HL-60 (cell line): ENCODE data around the gene CLEC4M.

Experiments used
- POLR2AphosphoS5 ChIP-seq: IDR thresholded peaks from 2 replicates; pipeline ENCODE4 v1.6.1; 2012; ENCODE audit warnings: low read depth
- REST ChIP-seq: IDR thresholded peaks from 2 replicates; pipeline ENCODE4 v1.6.1; 2012; ENCODE audit warnings: low read depth; ENCODE audit not compliant: insufficient replicate concordance
- SPI1 ChIP-seq: IDR thresholded peaks from 2 replicates; pipeline ENCODE4 v1.6.1; 2012; ENCODE audit warnings: low read depth, mild to moderate bottlenecking, borderline replicate concordance
- TF ChIP-seq, protein P1 (sequence below): IDR thresholded peaks from one replicate; pipeline ENCODE4 v1.5.1; 2011; ENCODE audit warnings: low read length, control low read depth, inconsistent platforms; ENCODE audit not compliant: insufficient read depth

DNA sequence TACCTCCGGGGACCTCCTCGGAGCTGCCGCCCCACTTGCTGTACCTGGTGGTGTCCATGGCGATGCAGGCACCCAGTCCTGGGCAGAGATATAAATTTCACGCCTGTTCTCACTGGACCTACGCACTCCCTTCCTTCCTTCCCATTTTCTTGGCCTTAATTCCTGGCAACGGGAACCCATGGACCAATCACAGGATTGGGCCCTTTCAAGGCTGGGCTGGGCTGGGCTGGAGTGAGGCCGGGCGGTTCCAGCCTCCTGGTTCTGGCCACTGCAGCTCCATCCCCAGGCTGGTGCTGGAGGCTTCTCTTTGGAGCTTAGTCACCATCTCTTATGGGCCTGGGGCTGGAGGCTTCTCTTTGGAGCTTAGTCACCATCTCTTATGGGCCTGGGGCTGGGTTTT, 31.0 kb upstream of the CLEC4M start, which contains the start of gene CLEC4G:
- TF ChIP-seq POLR2AphosphoS5 (no peak), REST (no peak), SPI1 (no peak)
- TF ChIP-seq, protein P1, sequence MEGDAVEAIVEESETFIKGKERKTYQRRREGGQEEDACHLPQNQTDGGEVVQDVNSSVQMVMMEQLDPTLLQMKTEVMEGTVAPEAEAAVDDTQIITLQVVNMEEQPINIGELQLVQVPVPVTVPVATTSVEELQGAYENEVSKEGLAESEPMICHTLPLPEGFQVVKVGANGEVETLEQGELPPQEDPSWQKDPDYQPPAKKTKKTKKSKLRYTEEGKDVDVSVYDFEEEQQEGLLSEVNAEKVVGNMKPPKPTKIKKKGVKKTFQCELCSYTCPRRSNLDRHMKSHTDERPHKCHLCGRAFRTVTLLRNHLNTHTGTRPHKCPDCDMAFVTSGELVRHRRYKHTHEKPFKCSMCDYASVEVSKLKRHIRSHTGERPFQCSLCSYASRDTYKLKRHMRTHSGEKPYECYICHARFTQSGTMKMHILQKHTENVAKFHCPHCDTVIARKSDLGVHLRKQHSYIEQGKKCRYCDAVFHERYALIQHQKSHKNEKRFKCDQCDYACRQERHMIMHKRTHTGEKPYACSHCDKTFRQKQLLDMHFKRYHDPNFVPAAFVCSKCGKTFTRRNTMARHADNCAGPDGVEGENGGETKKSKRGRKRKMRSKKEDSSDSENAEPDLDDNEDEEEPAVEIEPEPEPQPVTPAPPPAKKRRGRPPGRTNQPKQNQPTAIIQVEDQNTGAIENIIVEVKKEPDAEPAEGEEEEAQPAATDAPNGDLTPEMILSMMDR = no peak
